CD4-positive, alpha-beta T cell treated with Interleukin-21 for 1 hour (primary cell): Measurements from ENCODE around the gene NTNG1.

Source experiments
- DNase-seq: peaks from one replicate; pipeline ENCODE4 v3.0.0-alpha.2; 2020

Gene NTNG1

DNA sequence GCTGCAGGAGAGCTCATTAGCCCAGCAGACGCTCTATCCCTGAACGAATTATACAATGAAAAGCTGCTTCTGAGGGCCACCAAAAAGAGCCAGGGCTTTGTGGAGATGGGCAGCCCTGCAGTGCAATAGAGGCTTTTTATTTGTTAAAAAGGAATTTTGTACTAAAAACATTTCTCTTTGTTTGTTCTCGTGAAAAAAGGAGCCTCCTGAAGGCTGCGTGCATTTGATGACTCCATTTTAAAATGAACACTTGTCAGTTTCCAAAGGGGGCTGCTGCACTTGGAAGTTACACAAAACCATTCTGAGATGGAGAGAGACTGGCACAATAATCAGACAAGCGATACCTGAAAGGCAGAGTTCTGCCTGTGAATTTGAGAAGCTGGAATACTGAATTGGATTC lies 202.8 kb downstream of the NTNG1 start:
- no peak for DNase-seq

- no peak for DNase-seq
These were observed 203.5 kb downstream of the NTNG1 start for GRCh38 chr1:107344268-107344760.

GRCh38 chr1:107344836-107345235 lies 204.0 kb downstream of the NTNG1 start:
- DNase-seq: no peak

GRCh38 chr1:107352850-107353249 lies 212.0 kb downstream of the NTNG1 start:
- DNase-seq: no peak

- no peak for DNase-seq
These were observed 216.5 kb downstream of the NTNG1 start for GRCh38 chr1:107357376-107357775.

- no peak for DNase-seq
These were observed 217.9 kb downstream of the NTNG1 start for GRCh38 chr1:107358619-107359327.

DNA sequence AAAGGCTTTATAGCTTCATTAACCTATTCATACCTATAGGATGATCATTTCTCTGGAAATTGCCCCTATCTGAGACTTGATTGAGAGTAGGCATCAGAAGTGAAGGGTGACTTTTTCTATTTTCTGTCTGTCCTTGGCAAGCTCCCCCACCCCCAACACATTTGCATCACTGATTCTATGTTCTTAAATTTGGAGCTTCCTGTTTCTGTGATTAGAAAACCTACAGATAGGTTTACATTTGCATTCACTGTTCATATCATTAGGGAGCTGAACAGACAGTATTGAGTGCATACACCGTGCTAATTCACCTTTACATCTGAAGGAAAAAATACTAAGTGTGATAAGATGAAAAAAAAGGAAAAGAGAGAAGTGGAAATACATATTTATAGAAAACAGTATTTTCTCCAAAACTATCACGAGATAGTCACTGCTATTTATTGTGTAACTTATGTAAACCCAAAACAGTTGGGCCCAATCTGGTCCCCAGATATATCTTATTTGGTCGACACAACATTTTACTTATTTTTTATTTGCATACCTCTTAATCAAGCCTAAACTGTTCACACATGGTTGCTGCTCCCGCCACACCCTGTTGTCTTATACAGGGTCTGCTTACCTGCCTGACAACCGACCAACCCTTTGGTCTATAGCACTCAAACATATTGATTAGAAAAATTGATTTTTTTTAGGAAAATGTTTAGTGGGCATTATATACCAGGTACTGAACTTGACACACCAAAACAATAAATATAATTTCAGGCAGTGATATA lies 218.8 kb downstream of the NTNG1 start:
- no peak for DNase-seq

DNA sequence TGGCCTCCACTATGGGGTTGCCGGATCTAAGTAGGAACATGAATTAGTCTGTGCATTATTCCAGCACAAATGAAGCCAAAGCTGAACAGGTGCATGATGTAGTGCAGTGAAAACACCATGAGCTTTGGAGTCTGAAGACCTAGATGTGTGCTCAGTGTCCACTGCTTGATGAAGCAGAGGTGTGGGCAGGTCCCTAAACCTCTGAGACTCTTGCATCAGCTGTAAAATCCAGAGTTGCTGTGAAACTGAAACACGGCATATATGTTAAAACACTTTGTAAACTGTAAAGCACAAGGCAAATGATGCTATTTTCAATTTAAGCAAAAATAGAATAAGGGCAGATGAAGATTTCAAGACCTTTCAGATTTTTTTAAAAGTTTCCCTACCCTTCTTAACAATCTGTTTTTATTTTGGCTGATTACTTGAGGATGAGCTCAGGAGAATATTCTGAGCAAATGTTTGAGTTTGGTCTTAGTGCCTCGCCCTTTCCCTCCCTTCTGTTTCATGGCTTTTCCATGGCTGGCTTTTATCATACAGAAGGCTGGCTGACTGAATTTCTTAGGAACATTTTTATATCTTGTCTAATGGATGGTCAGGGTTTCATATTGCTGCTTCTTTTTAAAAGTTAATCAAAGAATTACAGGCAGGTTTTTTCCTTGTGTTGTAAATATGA lies 221.8 kb downstream of the NTNG1 start:
- no peak for DNase-seq

- DNase-seq: no peak
These were observed 222.3 kb downstream of the NTNG1 start for GRCh38 chr1:107363154-107363553.

GRCh38 chr1:107365527-107366240 lies 224.8 kb downstream of the NTNG1 start:
- DNase-seq: no peak

DNA sequence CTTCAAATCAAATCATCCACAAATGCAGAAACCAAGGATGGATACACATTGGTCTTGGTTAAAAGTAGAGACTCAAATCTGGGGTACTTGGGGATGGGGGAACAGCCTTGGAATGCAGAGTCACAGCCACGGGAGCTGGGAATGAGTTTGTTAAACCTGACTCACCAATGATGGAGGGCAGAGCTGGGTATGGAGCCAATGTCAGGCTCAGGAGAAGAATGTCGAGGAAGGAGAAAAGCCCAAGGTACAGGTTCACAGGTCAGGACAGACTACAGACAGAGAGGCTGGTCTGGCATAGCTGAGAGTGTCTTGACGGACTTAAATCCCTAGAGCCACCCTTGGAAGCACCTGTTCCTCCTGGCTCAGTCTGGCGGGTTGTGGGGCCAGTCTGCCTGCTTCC lies 237.6 kb downstream of the NTNG1 start:
- no peak for DNase-seq

DNA sequence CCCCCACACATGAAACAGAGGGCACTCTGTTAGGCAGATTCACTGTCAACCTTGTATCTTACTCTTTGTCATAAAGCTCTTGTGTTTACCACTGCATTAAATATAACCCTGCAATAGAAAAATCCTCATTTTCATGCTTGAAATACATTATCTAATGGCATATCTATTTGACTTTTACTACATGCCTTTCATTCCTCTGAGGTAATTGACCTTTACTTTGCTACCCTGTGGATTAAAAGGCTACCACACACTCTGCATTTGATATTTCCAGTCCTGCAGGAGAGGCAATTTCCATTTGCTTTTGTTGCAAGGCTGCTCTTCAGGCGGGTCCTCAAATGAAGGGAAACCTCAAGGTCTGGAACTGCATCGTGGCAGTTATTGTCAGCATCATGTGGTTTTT lies 238.0 kb downstream of the NTNG1 start:
- no peak for DNase-seq

GRCh38 chr1:107379826-107380225 lies 239.0 kb downstream of the NTNG1 start:
- DNase-seq: no peak

DNA sequence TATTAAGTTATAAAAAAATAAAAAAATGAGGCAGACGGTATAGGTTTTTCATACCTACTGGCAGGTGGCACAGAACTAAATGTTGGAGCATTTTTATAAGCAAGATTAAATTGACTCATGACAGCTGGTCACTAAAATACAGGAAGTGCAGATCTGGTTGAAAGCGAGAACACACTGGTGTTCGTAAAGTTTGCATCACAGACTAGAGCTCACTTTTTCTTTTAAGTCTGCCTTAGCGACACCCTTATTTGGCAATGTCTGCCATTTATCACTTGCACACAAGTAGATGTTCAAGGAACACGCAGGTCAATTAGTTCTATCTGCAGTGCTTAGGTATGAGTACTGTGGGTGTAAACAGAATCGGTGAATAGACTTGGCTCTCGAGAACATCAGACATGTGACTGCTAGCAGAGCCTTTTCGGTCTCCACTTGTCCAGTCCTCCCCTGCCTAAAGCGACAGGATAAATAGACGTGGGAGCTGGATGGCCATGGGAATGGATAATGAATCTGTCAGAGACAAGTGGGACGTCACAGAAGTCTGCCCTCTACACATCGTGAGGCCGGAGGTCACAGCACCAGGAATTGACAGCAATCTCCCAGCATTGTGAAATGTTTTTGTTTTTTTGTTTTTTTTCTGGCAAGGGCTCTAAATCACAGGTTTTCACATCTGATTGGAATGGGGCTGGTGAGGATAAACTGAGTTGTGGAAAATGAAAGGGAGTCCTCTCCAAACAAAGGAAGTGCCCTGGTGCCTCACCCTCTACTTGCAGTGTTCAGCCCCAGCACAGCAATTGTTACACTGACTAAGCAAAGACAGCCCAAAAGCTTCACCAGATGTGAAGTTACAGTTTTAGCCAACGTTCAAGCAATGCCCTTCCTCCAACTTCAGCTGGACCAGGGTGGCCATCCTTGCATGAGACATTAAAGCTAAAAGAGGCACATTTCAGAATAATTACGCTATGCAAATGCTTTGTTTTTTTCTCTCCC lies 248.9 kb downstream of the NTNG1 start:
- no peak for DNase-seq

DNA sequence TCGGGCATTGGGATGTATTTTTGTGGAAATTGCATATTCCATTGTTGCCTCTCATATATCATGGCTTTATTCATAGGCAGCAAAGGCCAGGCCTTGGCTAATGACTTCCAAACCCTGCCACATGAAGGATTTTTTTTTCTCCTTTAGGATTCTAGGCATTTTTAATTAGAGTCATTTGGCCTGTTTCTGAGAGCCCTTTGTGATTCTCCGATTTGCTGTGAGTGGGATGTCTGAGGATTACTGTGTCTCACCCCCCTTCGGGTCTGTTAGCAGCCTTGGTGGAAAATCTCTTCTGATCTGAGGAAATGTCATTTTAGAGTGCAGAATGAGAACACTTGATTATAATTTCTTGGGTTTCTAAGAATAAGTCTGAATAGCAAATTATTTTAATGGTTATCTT lies 253.5 kb downstream of the NTNG1 start:
- DNase-seq: no peak

DNA sequence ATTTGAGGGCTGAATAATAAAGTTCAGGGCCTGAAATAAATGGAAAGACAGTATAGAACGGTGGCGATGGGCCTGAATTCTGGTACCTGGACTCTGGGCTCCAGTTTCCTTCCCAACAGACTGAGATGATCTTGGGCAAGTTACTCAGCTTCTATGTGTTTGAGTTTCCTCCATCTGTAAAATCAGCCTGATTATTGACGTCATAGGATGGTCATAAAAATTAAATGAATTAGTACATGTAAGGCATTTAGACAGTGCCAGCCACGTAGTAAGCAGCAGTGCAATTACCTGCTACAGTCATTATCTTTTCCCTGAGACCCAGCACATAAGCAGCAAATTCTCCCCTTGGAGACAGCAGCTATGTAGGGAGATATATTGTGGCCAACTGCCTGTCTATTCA lies 260.9 kb downstream of the NTNG1 start:
- DNase-seq: no peak

DNA sequence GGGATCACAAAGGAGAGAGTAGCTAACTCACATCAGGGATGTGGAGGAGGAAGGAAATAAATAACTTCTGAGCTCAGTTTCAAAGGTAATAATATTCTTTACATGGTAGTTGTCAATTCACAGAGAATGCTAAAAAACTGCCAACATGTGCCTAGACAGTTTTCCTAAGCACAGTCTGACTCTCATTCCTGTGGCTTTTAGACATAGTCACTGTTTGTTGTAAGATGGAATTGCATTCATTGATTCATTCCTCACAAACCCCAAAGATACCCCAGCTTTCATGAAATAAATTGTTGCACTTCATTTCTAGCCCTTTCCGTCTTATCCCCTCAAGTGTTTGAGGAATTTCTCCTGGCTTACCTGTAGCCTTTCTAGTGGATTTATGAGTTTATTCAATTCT lies 263.9 kb downstream of the NTNG1 start:
- DNase-seq: no peak

GRCh38 chr1:107405236-107405635 lies 264.4 kb downstream of the NTNG1 start:
- DNase-seq: no peak

DNA sequence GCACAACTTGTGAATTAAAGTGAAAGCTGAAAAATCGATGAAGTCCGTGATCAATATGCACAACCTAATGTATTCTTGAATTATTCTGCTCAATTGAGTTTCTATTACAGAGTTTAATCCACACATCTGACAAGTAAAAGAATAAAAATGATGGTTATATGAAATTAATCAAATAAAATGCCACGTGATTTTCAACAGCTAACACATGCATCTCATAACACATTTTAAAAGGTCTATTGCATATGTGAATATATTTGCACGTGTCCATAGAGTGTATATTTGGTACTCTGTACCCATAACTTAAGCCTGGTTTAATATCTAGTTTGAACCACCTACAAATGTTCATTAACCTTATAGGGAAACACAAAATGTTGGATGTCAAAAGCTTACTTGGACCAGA lies 266.2 kb downstream of the NTNG1 start:
- no peak for DNase-seq

DNA sequence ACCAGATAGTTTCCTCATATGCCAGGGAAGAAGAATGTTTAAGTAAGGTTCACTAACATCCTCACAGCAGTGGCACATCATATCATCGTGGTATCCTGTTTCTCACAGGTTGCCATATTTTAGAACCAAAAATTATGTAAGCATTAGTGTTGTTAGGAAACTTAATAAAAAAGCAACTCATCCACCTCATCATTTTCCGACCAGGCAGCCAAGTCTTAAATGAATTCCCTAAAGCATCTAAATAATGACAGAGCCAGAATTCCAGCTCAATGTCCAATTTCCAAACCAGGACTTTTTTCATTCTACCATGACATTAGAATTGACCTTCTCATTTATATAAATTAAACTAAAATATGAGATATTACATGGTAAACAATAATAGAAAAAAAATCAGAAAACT lies 272.7 kb downstream of the NTNG1 start:
- no peak for DNase-seq

DNA sequence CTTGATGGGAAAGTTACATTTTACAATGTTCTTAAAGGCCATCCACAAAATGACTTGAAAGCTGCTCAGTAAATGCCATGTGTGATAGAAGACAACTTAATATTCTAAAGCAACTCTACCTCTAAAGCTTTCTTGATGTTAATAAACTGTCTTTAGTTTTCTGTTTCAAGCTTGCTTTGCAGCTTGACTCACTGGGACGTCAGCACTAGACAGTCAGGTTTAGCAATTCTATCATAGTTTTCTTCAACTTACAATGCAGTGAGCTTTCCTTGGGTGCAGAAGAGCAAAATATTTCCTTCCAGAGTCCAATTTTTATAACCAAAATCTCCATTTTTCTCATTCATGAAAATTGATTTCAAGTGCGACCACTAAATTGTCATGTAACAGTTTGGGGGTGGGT lies 273.1 kb downstream of the NTNG1 start:
- no peak for DNase-seq

GRCh38 chr1:107414550-107414949 lies 273.7 kb downstream of the NTNG1 start:
- no peak for DNase-seq
